Myocyte (in vitro differentiated cells): ENCODE measurements around the gene PLXDC2. TPM values are rescaled to one million over a fixed set of nuclear protein-coding genes. Genes with fewer than 3 reads are reported as not detected.

ENCODE experiments used
- DNase-seq: peaks from one replicate; pipeline ENCODE4 v3.0.0-alpha.2; 2012; ENCODE audit warnings: low read depth
- total RNA-seq: library from RNA; depleted of rRNA; stranded (reverse); fragments of >200 nt; gene quantifications from 2 replicates; pipeline ENCODE4 v1.2.3, GENCODE V29; 2014

The PLXDC2 gene
- total RNA-seq, 1 donor from 2014 or later, result 12.0 TPM

DNA sequence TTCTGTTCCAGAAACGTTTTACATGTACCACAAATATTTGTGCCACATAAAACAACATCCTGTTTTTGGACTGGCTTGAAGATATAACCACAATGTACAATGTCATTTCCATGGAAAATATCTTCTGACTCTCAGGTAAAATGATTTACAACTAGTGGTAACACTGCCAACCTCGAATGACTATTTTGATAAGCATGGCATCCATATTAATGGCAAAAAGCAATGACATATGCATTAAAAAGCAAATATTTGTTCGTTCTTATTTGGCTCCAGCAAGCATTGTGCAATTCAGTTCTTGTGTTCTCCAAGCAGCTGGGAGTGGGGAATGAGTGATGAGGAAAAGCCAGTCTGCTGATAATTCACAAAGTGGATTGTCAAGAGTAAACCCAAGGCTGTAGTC is 289.0 kb downstream of the PLXDC2 start:
- no peak for DNase-seq

GRCh38 chr10:20105931-20106330 is 289.7 kb downstream of the PLXDC2 start:
- no peak for DNase-seq

GRCh38 chr10:20108021-20108420 is 291.8 kb downstream of the PLXDC2 start:
- DNase-seq, result no peak

GRCh38 chr10:20109613-20110012 is 293.4 kb downstream of the PLXDC2 start:
- no peak for DNase-seq

GRCh38 chr10:20110125-20111100 is 294.2 kb downstream of the PLXDC2 start:
- DNase-seq, result no peak

DNA sequence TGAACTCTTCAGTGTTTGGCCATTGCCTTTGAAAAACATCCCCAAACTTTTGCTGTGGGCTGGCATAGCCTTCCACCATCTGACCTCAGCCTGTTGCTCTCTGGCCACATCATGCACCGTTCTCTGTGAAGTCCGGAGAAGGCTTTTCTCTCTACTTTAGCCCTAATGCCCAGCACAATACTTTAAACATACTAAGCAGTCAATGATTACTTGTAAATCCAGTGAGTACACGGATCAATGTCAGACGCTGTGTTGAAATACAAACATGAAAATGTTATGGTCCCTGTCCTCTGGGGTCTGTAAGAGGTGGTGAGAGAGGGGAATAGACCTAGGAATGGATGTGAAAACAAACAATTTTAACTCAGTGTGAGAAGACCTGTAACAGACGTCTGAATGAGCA is 297.9 kb downstream of the PLXDC2 start:
- no peak for DNase-seq

DNA sequence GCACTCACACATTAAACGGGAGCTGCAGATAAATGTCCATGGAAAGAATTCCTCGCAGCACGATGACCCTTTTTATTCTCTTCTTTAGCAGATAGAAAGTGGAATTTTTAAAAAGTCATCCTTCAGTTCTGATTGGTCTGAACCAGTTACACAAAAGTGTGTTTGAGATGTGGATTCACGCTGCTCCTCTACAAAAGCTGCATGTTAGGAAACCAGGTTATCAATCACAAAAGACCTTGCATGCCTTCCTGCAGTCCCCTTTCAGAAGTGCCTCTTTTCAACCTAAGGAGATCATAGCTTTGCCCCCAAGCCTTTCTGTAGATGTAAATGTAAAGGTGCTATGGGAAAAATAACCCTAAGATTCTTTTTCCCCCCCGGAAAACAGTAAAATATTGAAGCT is 299.7 kb downstream of the PLXDC2 start:
- no peak for DNase-seq

GRCh38 chr10:20117471-20117870 is 301.2 kb downstream of the PLXDC2 start:
- no peak for DNase-seq

DNA sequence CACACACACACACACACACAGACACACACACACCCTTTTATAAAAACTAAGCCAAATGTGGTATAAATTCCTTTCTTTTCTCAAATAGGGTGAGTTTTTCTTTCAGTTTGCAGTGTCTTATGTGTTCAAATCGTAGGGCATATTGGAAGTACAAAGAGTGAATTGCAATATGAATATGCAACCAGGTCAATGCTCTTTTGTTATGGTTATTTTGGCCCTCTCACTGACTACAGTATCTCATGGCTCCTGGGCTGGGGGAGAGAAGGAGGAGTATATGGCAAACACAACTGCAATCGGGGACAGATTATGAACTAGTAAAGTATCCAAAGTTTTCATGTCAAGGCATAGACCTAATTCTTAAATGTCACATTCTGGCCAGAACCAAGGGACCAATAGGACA is 301.9 kb downstream of the PLXDC2 start:
- no peak for DNase-seq

- DNase-seq, result no peak
These were observed 312.6 kb downstream of the PLXDC2 start for GRCh38 chr10:20128811-20129210.

- no peak for DNase-seq
These were observed 316.6 kb downstream of the PLXDC2 start for GRCh38 chr10:20132816-20133215.

DNA sequence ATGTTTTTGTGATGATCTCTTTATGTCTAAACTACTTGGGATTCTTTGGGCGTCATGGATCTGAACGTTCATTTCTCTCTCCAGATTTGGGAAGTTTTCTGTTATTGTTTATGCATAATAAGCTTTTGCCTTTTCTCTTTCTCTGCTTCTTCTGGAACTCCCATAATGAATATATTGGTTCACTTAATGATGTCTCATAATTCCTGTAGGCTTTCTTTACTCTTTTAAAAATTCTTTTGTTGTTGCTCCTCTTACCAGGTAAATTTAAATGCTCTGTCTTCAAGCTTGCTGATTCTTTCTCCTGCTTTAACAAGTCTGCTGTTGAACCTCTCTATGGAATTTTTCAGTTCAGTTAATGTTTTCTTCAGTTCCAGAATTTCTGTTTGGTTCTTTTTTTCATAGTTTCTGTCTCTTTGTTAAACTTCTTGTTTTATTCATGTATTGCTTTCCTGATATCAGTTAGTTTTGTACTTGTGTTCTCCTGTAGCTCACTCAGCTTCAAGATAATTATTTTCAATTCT is 317.5 kb downstream of the PLXDC2 start:
- no peak for DNase-seq

DNA sequence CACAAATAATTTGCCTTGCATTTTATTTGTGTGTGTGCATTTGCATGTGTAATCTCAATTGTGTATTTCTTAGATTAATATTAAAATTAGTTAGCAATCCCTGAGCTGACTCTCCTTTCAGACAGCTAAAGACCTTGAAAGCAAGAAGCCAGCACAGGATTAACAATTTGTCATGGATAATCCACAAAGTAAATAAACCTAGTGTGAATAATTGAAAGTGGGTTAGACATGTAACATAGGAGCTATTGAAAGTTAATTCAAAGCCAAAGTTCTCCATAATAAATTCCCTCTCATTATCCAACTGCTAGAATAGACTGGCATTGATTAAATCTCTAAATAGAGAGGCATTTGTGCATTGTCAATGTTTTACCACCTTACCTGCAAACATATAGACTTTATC is 326.1 kb downstream of the PLXDC2 start:
- no peak for DNase-seq

- no peak for DNase-seq
These were observed 328.0 kb downstream of the PLXDC2 start for GRCh38 chr10:20144268-20144667.

DNA sequence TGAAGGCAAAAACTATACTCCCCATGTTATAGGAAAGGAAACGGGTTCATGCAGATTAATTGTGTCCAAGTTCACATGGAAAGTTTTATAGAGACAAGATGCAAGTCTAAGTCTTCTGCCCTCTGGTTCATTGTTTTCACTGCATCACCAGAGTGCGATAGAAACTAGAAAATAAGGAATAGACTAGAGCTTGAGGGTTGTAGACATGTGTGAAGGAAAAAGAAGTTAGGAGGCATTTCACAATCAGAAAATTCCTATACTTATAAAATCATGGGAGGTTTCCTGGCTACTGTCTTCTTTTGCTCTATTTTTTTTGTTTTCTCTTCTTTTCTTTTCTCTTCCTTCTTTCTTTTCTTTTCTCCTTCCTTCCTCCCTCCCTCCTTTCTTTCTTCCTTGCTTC is 329.8 kb downstream of the PLXDC2 start:
- DNase-seq, result no peak

DNA sequence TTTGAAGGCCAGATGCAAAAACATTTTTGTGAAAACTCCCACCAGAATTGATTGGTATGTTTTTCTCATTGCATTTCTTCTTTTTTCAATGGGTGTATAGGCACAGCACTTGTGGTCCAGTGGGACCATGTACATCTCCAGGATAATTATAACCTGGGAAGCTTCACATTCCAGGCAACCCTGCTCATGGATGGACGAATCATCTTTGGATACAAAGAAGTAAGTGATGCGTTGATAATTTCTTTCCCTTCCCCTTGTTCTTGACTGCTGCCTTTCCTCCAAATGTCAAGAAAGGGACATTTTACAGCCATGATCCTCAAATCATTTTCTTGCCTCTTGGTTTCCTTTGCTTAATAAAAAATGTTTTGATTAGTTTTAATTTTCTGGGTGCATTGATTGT is 331.5 kb downstream of the PLXDC2 start:
- no peak for DNase-seq

- DNase-seq, result no peak
These were observed 340.3 kb downstream of the PLXDC2 start for GRCh38 chr10:20156511-20156910.

- DNase-seq, result no peak
These were observed 341.1 kb downstream of the PLXDC2 start for GRCh38 chr10:20157314-20157713.

DNA sequence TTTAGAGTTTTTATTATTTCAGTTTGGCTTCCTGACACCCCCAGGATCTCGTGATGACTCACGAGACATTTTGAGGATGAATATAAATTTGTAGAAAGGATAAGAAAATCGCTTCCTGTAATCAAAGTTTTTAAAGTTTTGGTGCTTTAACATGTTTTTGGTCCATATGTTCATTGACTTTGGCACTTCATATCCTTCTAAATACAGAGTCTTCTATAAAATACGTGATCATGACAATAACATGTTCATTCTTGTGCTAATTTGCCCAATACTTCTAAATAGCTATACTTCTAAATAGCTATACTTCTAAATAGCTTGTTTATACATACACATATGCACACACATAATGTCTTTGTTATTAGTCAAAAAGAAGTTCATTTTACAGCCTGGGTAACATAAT is 341.9 kb downstream of the PLXDC2 start:
- DNase-seq, result no peak

GRCh38 chr10:20162123-20162522 is 345.9 kb downstream of the PLXDC2 start:
- DNase-seq, result no peak

- DNase-seq, result no peak
These were observed 350.0 kb downstream of the PLXDC2 start for GRCh38 chr10:20166096-20166675.

DNA sequence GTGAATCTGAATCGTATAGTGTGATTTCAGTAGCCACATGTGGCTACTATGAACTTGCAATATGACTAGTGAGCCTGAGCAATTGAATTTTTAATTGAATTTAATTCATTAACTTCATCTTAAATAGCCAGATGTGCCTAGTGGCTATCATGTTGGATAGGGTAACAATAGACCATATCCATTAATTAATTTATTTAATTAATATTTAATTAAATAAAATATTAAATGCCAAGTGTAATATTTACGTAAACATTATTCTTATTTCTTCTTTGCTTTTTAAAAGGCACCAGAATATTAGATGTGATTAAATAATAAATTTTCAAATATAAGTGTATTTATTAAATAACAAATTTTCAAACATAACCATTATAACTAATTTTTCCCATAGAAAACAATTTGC is 354.4 kb downstream of the PLXDC2 start:
- no peak for DNase-seq

DNA sequence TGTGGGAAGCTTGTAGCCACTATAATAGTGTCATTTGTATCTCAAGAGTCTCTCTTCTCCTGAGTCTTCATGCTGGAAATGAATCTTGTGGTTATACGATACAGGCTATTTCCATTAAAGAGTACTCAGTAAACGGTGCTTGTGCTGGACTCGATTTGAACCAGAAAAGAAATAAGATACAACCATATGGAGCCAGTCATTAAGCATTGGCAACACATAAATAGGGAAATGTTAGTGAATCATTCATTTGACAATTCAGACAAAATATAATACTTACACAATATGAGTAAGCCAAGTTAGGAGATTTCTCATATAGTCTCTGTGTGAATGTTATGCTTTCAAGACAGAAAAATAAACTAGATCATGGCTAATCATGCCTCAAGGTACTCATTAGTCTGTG is 356.8 kb downstream of the PLXDC2 start:
- DNase-seq, result no peak
